ENCODE measurements around the gene MED12L.

The MED12L gene

DNA sequence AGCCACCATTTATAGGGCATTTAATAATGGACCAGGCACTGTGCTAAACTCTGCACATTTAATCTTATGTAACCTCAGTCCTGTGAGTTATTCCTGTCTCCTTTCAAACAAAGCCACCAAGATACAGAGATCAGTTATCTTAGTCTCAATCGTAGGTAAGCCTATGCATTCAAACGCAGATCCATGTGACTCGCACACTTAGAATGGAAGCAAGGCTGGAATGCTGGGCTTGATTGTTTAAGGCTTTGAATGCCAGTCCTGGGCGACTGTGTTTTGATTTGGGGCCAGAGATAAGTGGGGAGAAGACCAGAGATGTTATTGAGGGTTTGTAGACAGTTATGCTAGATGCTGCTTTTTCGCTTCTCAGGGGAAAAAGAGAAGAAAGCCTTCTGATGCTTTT is 22.2 kb downstream of the MED12L start:
- no peak for TF ChIP-seq EZH2 (IDR thresholded peaks at IDR 0.05; ENCODE audit: borderline replicate concordance, low read length)
- TF ChIP-seq, protein P1, sequence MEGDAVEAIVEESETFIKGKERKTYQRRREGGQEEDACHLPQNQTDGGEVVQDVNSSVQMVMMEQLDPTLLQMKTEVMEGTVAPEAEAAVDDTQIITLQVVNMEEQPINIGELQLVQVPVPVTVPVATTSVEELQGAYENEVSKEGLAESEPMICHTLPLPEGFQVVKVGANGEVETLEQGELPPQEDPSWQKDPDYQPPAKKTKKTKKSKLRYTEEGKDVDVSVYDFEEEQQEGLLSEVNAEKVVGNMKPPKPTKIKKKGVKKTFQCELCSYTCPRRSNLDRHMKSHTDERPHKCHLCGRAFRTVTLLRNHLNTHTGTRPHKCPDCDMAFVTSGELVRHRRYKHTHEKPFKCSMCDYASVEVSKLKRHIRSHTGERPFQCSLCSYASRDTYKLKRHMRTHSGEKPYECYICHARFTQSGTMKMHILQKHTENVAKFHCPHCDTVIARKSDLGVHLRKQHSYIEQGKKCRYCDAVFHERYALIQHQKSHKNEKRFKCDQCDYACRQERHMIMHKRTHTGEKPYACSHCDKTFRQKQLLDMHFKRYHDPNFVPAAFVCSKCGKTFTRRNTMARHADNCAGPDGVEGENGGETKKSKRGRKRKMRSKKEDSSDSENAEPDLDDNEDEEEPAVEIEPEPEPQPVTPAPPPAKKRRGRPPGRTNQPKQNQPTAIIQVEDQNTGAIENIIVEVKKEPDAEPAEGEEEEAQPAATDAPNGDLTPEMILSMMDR (IDR thresholded peaks at IDR 0.05; ENCODE audit: low read length), result no peak
- H3K36me3 ChIP-seq (ENCODE audit: insufficient read depth, low read length), result no peaks in the 10 kb centered on the region; the same call in 1 of the 2 replicates
- no peaks in the 10 kb centered on the region for H3K9me2 ChIP-seq (ENCODE audit: low read depth, low read length)
- H3K4me2 ChIP-seq (ENCODE audit: low read length), result no peak overlapping the region
- H3K27ac ChIP-seq (ENCODE audit: low read depth, low read length, poor library complexity, severe bottlenecking), result no peak overlapping the region
- H3K4me3 ChIP-seq (ENCODE audit: low read depth, low read length, poor library complexity, severe bottlenecking), result no peak overlapping the region
- no peaks in the 10 kb centered on the region for H3K79me2 ChIP-seq (ENCODE audit: insufficient read depth, low read length)
- no peaks in the 10 kb centered on the region for H3K9me3 ChIP-seq (ENCODE audit: low read length)
- H4K20me1 ChIP-seq (ENCODE audit: insufficient read depth, low read length), result 0 out of 2 replicates have a peak, but pooled peaks cover 5% of the 10 kb centered on the region
- H3K27me3 ChIP-seq (ENCODE audit: insufficient read depth, low read length), result no peaks in the 10 kb centered on the region
- no peaks in the 10 kb centered on the region for H3F3A ChIP-seq (ENCODE audit: insufficient read depth, low read length)
- no peak overlapping the region for H3K9ac ChIP-seq (ENCODE audit: low read length)
- H2AFZ ChIP-seq (ENCODE audit: low read length), result no peak overlapping the region
- H3K4me1 ChIP-seq (ENCODE audit: insufficient read depth, low read length, severe bottlenecking), result no peaks in the 10 kb centered on the region

DNA sequence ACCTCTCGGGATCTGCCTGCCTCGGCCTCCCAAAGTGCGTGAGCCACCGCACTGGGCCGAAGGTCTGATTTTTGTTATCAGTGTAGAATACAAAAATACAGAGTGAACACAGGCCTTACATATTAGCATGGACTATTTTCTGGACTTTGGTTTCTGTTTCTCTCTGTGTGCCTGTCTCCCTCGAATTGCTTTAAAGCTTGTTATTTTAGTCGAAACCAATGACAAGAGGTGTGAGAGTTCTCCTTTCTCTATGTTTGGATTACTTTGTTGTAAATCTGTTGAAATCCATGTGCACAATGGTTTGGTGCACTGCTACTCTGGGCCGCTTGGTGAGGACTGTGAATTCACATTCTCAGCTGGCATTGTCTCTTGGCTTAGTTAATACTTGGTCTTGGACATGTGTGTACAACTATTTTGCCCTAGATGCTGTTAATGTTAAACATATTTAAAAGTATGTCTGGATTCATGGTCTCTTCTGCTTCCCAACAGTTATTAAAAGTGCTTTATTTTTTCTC is 23.9 kb downstream of the MED12L start:
- Histone ChIP-seq H3F3A (ENCODE audit: insufficient read depth, low read length) (no peaks in the 10 kb centered on the region), H4K20me1 (ENCODE audit: insufficient read depth, low read length) (no peaks in the 10 kb centered on the region), H2AFZ (ENCODE audit: low read length) (no peak overlapping the region), H3K4me2 (ENCODE audit: low read length) (no peak overlapping the region), H3K4me1 (ENCODE audit: insufficient read depth, low read length, severe bottlenecking) (no peaks in the 10 kb centered on the region), H3K9me2 (ENCODE audit: low read depth, low read length) (no peaks in the 10 kb centered on the region), H3K27ac (ENCODE audit: low read depth, low read length, poor library complexity, severe bottlenecking) (no peak overlapping the region), H3K9me3 (ENCODE audit: low read length) (no peaks in the 10 kb centered on the region), H3K79me2 (ENCODE audit: insufficient read depth, low read length) (no peaks in the 10 kb centered on the region), H3K27me3 (ENCODE audit: insufficient read depth, low read length) (no peaks in the 10 kb centered on the region), H3K9ac (ENCODE audit: low read length) (no peak overlapping the region), H3K36me3 (ENCODE audit: insufficient read depth, low read length) (no peaks in the 10 kb centered on the region; the same call in 1 of the 2 replicates), H3K4me3 (ENCODE audit: low read depth, low read length, poor library complexity, severe bottlenecking) (no peak overlapping the region)
- no peak for TF ChIP-seq EZH2 (IDR thresholded peaks at IDR 0.05; ENCODE audit: borderline replicate concordance, low read length)
- TF ChIP-seq, protein P1 (IDR thresholded peaks at IDR 0.05; ENCODE audit: low read length), result no peak

- no peak overlapping the region for H3K27ac ChIP-seq (ENCODE audit: low read depth, low read length, poor library complexity, severe bottlenecking)
- H3K9ac ChIP-seq (ENCODE audit: low read length), result no peak overlapping the region
- no peak overlapping the region for H3K4me3 ChIP-seq (ENCODE audit: low read depth, low read length, poor library complexity, severe bottlenecking)
- no peaks in the 10 kb centered on the region for H3K4me1 ChIP-seq (ENCODE audit: insufficient read depth, low read length, severe bottlenecking)
- TF ChIP-seq, protein P1 (IDR thresholded peaks at IDR 0.05; ENCODE audit: low read length), result no peak
- TF ChIP-seq EZH2 (IDR thresholded peaks at IDR 0.05; ENCODE audit: borderline replicate concordance, low read length), result no peak
- H4K20me1 ChIP-seq (ENCODE audit: insufficient read depth, low read length), result no peaks in the 10 kb centered on the region
- H3K79me2 ChIP-seq (ENCODE audit: insufficient read depth, low read length), result no peaks in the 10 kb centered on the region
- no peak overlapping the region for H2AFZ ChIP-seq (ENCODE audit: low read length)
- H3K4me2 ChIP-seq (ENCODE audit: low read length), result no peak overlapping the region
- no peaks in the 10 kb centered on the region for H3K36me3 ChIP-seq (ENCODE audit: insufficient read depth, low read length)
- no peaks in the 10 kb centered on the region for H3K9me2 ChIP-seq (ENCODE audit: low read depth, low read length)
- H3F3A ChIP-seq (ENCODE audit: insufficient read depth, low read length), result no peaks in the 10 kb centered on the region
- H3K27me3 ChIP-seq (ENCODE audit: insufficient read depth, low read length), result no peaks in the 10 kb centered on the region
- no peaks in the 10 kb centered on the region for H3K9me3 ChIP-seq (ENCODE audit: low read length)
These were observed 27.3 kb downstream of the MED12L start for GRCh38 chr3:151112731-151113130.
